ENCODE results near the gene DET1. TPM values are rescaled to one million over a fixed set of nuclear protein-coding genes. Genes with fewer than 3 reads are reported as not detected.
"Not testable (repeated sequence)": the region's sequence is repeated elsewhere in the genome, so short reads cannot be mapped to it uniquely, and the experiment has no call there.

DET1 gene
- total RNA-seq, 4 donors from 2014 or later: 1.8 to 11.1 (median 9.3) TPM

DNA sequence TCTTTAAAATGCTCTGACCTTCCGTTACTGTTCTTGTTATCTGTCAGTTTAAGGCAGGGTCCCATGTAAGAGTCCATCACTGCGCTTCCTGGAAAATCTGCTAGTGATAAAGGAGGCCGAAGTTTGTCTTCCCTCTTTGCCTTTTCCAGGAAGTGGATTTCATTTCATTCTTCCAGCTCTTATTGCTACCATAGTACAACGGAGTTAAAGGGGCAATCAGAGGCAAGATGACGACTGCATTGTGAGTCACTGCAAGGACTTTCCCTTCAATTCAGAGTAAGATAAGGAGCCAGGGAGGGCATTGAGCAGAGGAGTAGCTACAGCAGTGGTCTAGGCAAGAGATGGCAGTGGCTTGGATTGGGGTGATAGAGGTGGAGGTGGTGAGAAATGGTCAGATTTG lies 17.2 kb upstream of the DET1 start:
- Histone ChIP-seq H3K36me3 (no peaks in the 10 kb centered on the region), H3K27ac (no peak overlapping the region), H3K4me1 (no peaks in the 10 kb centered on the region), H3K27me3 (no peaks in the 10 kb centered on the region), H3K4me3 (no peak overlapping the region), H3K9me3 (no peaks in the 10 kb centered on the region)
- no peak for DNase-seq
- 40 to 59% methylated on average over 2 to 5 of the region's 5 CpGs for WGBS, 2 donors (ENCODE audit: low coverage in 1 of 2)
- no peak for TF ChIP-seq POLR2AphosphoS5 (IDR thresholded peaks at IDR 0.05)
- TF ChIP-seq, protein P1, sequence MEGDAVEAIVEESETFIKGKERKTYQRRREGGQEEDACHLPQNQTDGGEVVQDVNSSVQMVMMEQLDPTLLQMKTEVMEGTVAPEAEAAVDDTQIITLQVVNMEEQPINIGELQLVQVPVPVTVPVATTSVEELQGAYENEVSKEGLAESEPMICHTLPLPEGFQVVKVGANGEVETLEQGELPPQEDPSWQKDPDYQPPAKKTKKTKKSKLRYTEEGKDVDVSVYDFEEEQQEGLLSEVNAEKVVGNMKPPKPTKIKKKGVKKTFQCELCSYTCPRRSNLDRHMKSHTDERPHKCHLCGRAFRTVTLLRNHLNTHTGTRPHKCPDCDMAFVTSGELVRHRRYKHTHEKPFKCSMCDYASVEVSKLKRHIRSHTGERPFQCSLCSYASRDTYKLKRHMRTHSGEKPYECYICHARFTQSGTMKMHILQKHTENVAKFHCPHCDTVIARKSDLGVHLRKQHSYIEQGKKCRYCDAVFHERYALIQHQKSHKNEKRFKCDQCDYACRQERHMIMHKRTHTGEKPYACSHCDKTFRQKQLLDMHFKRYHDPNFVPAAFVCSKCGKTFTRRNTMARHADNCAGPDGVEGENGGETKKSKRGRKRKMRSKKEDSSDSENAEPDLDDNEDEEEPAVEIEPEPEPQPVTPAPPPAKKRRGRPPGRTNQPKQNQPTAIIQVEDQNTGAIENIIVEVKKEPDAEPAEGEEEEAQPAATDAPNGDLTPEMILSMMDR (IDR thresholded peaks at IDR 0.05): no peak
- no peak for TF ChIP-seq POLR2A (IDR thresholded peaks at IDR 0.05)
- intact Hi-C loops (cut with DNase I; ENCODE audit: low total_unique reads): no loop called here
- in situ Hi-C loops (cut with MboI; ENCODE audit: low pct_ligation_motif_present in 1 of 4, low pct_unique_long_range_greater_than_20kb in 1 of 4, low sequenced_read_pairs in 3 of 4): no loop called here

DNA sequence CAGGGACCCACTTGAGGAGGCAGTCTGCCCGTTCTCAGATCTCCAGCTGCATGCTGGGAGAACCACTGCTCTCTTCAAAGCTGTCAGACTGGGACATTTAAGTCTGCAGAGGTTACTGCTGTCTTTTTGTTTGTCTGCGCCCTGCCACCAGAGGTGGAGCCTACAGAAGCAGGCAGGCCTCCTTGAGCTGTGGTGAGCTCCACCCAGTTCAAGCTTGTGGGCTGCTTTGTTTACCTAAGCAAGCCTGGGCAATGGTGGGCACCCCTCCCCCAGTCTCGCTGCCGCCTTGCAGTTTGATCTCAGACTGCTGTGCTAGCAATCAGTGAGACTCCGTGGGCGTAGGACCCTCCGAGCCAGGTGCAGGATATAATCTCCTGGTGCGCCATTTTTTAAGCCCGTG lies 13.1 kb upstream of the DET1 start:
- H3K4me1 ChIP-seq; H3K27ac ChIP-seq; H3K36me3 ChIP-seq; DNase-seq; H3K4me3 ChIP-seq; H3K27me3 ChIP-seq; H3K9me3 ChIP-seq; in situ Hi-C loops (cut with MboI; ENCODE audit: low pct_ligation_motif_present in 1 of 4, low pct_unique_long_range_greater_than_20kb in 1 of 4, low sequenced_read_pairs in 3 of 4); intact Hi-C loops (cut with DNase I; ENCODE audit: low total_unique reads): not testable (repeated sequence)
- 97% methylated on average over 8 of the region's 9 CpGs; no CpG with 5 or more reads in 1 of the 2 donors for WGBS, 2 donors (ENCODE audit: low coverage in 1 of 2)

DNA sequence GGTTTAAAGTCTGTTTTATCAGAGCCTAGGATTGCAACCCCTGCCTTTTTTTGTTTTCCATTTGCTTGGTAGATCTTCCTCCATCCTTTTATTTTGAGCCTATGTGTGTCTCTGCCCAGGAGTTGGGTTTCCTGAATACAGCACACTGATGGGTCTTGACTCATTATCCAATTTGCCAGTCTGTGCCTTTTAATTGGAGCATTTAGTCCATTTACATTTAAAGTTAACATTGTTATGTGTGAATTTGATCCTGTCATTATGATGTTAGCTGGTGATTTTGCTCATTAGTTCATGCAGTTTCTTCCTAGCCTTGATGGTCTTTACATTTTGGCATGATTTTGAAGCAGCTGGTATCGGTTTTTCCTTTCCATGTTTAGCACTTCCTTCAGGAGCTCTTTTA lies 11.5 kb upstream of the DET1 start:
- H3K36me3 ChIP-seq; in situ Hi-C loops (cut with MboI; ENCODE audit: low pct_ligation_motif_present in 1 of 4, low pct_unique_long_range_greater_than_20kb in 1 of 4, low sequenced_read_pairs in 3 of 4); DNase-seq; H3K27ac ChIP-seq; H3K9me3 ChIP-seq; intact Hi-C loops (cut with DNase I; ENCODE audit: low total_unique reads); H3K4me1 ChIP-seq; H3K27me3 ChIP-seq; H3K4me3 ChIP-seq: not testable (repeated sequence)
- 56 to 92% methylated on average over 1 of the region's 1 CpG for WGBS, 2 donors (ENCODE audit: low coverage in 1 of 2)

DNA sequence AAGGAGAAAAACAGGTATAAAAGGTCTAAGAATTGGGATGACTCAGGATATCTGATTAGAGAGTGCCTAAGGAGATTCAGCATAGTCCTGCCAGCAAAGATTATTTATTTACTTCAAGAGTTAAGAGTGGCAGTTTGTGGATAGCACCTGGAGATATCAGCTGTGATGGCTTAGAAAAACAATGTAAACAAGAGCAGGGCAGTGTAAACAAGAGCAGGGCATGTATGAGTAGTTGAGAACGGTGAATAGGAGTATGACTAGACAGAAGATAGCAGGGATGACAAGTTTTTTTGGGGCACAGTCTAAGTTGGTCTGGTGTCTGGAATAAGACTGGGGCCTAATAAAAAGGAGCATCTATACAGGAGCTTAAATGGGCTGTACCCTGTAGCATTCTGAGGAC lies 1.5 kb upstream of the DET1 start:
- H3K27me3 ChIP-seq; H3K36me3 ChIP-seq; H3K4me3 ChIP-seq; H3K4me1 ChIP-seq; H3K9me3 ChIP-seq; in situ Hi-C loops (cut with MboI; ENCODE audit: low pct_ligation_motif_present in 1 of 4, low pct_unique_long_range_greater_than_20kb in 1 of 4, low sequenced_read_pairs in 3 of 4); H3K27ac ChIP-seq; intact Hi-C loops (cut with DNase I; ENCODE audit: low total_unique reads); DNase-seq: not testable (repeated sequence)
- 53% methylated on average over 1 of the region's 1 CpG; no CpG with 5 or more reads in 1 of the 2 donors for whole genome bisulfite sequencing, 2 donors (ENCODE audit: low coverage in 1 of 2)

DNA sequence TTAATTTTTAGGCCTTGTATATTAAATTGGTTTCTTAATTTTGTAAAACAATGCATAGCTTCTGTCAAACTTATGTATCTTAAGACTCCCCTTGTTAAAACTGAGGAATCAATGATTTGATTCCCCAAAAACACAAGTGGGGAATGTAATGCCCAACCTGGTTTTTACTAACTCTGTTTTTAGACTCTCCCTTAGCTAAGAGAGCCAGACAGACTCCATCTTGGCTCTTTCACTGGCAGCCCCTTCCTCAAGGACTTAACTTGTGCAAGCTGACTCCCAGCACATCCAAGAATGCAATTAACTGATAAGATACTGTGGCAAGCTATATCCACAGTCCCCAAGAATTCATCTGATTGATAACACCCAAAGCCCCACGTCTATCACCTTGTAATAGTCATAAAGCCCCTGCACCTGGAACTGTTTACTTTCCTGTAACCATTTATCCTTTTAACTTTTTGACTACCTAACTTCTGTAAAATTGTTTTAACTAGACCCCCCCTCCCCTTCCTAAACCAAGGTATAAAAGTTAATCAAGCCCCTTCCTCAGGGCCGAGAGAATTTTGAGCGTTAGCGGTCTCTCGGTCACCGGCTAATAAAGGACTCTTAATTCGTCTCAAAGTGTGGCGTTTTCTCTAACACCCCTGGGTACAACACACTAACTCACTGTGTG lies 768 bp downstream of the DET1 start:
- H3K9me3 ChIP-seq; H3K27me3 ChIP-seq; in situ Hi-C loops (cut with MboI; ENCODE audit: low pct_ligation_motif_present in 1 of 4, low pct_unique_long_range_greater_than_20kb in 1 of 4, low sequenced_read_pairs in 3 of 4); H3K36me3 ChIP-seq; DNase-seq; intact Hi-C loops (cut with DNase I; ENCODE audit: low total_unique reads): not testable (repeated sequence)
- 8% methylated on average over 7 of the region's 8 CpGs; no CpG with 5 or more reads in 1 of the 2 donors for WGBS, 2 donors (ENCODE audit: low coverage in 1 of 2)
- H3K4me3 ChIP-seq: peak overlapping the region; percentile 68 to 98 (median 85)
- peaks cover 0 to 14% (median 6%) of the 10 kb centered on the region in 4 donors for H3K4me1 ChIP-seq
- H3K27ac ChIP-seq: peak overlapping the region; percentile 87 to 93 (median 90)

DNA sequence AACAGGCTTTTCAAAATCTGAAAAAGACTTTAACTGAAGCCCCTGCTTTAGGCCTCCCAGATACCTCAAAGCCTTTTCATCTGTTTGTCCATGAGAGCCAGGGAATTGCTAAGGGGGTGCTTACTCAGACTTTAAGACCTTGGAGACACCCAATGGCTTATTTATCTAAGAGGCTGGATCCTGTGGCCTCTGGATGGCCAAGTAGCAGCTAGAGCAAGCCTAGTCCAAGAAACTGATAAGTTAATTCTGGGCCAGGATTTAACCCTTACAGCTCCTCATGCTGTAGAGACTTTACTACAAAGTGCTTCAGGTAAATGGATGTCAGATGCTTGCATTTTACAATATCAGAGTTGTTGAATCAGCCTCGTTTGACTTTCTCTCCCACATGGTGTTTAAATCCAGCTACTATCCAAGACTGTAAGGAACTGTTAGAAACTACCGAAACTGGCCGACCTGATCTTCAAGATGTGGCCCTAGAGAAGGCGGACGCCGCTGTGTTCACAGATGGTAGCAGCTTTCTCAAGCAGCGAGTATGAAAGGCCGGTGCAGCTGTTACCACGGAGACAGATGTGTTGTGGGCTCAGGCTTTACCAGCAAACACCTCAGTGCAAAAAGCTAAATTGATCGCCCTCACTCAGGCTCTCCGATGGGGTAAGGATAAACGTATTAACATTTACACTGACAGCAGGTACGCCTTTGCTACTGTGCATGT lies 3.3 kb downstream of the DET1 start:
- no peak for DNase-seq
- intact Hi-C loops (cut with DNase I; ENCODE audit: low total_unique reads): loop anchor here (2.0 kb wide), 1 partner anchor 70 kb away; no protein-coding TSS in a partner anchor
- H3K36me3 ChIP-seq: no peaks in the 10 kb centered on the region
- H3K27ac ChIP-seq: peak overlapping the region; percentile 62 to 81 (median 71)
- H3K27me3 ChIP-seq: no peaks in the 10 kb centered on the region
- WGBS, 2 donors (ENCODE audit: low coverage in 1 of 2): 92 to 94% methylated on average over 3 to 13 of the region's 13 CpGs
- peaks cover 0 to 14% (median 6%) of the 10 kb centered on the region in 4 donors for H3K4me1 ChIP-seq
- no peak overlapping the region for H3K4me3 ChIP-seq
- no peaks in the 10 kb centered on the region for H3K9me3 ChIP-seq
- TF ChIP-seq EP300 (IDR thresholded peaks at IDR 0.05; ENCODE audit: low read depth): no peak
- TF ChIP-seq, protein P1 (IDR thresholded peaks at IDR 0.05): no peak
- no peak for TF ChIP-seq POLR2AphosphoS5 (IDR thresholded peaks at IDR 0.05)
- no peak for TF ChIP-seq POLR2A (IDR thresholded peaks at IDR 0.05)
- in situ Hi-C loops (cut with MboI; ENCODE audit: low pct_ligation_motif_present in 1 of 4, low pct_unique_long_range_greater_than_20kb in 1 of 4, low sequenced_read_pairs in 3 of 4): no loop called here

All from transverse colon (tissue), 4 donors.